HCT116 (cell line): ENCODE data around the gene PLEKHM3. TPM values are rescaled to one million over a fixed set of nuclear protein-coding genes. Genes with fewer than 3 reads are reported as not detected.

Experiments used
- ATAC-seq: fragments of 200-7000 bp; cut with Tn5 transposase; 2 replicates; pipeline ENCODE4 v1.9.1; 2020; ENCODE audit warnings: mild to moderate bottlenecking, moderate library complexity
- BruUV-seq: library from RNA; stranded (reverse); fragments of 400-500 nt; replicated peaks from 2 replicates; lab custom pipeline; 2021; lab: Mats Ljungman, UMichigan
- CTCF ChIA-PET: fragments of 300-600 bp; sonication (Branson Sonifier 250); formaldehyde crosslinking; loops from one replicate; lab custom pipeline; 2021; ENCODE audit warnings: antibody characterized with exemption; lab: Charles Lee
- POLR2A ChIA-PET: fragments of 300-600, 350-600 bp; sonication (Branson Sonifier 250); formaldehyde crosslinking; loops from one replicate; lab custom pipeline; 2021; ENCODE audit warnings: antibody characterized with exemption; lab: Charles Lee
- RAD21 ChIA-PET, 2 experiments: fragments of 300-600 bp; sonication (Branson Sonifier 250); formaldehyde crosslinking; loops; one replicate each; lab custom pipeline; 2023; ENCODE audit warnings: low total read pairs in 2 of 2; ENCODE audit not compliant: uncharacterized antibody in 2 of 2, unreplicated experiment in 2 of 2, low non-redundant PET in 1 of 2; lab: Charles Lee
- DNase-seq: peaks from one replicate; pipeline ENCODE4 v3.0.0-alpha.2; 2010; ENCODE audit warnings: low read depth, low spot score
- H2AFZ ChIP-seq: fragments of 200-600 bp; shearing (Covaris generic), sonication (generic); 2 replicates; pipeline ENCODE4 v1.6.1; 2017; ENCODE audit warnings: low read depth, mixed run types, mixed read lengths, antibody characterized with exemption, low read length; ENCODE audit not compliant: poor library complexity, severe bottlenecking
- H3K27ac ChIP-seq: 2 replicates; pipeline ENCODE4 v1.5.1; 2012; ENCODE audit warnings: low read depth, low read length
- H3K27me3 ChIP-seq: fragments of 200-600 bp; sonication (generic); 2 replicates; pipeline ENCODE4 v1.6.1; 2016; ENCODE audit warnings: mixed run types, low read length, mixed read lengths; ENCODE audit not compliant: insufficient read depth
- H3K36me3 ChIP-seq, 2 experiments: fragments of 200-500 bp in 1 of 2; fragments of 200-600 bp in 1 of 2; sonication (Bioruptor generic) in 1 of 2; sonication (generic) in 1 of 2; 2 replicates each; pipeline versions ENCODE4 v1.5.1 to v1.6.1; 2014 to 2016; ENCODE audit warnings: low read length in 2 of 2, inconsistent platforms in 1 of 2, mixed read lengths in 1 of 2, mixed run types in 1 of 2; ENCODE audit not compliant: insufficient read depth in 2 of 2, control insufficient read depth in 1 of 2
- H3K4me1 ChIP-seq, 2 experiments: fragments of 200-600 bp in 1 of 2; sonication (generic) in 1 of 2; 2 replicates each; pipeline versions ENCODE4 v1.5.1 to v1.6.1; 2012 to 2017; ENCODE audit warnings: low read length in 2 of 2, inconsistent platforms in 1 of 2, mild to moderate bottlenecking in 1 of 2, mixed read lengths in 1 of 2, mixed run types in 1 of 2, moderate library complexity in 1 of 2; ENCODE audit not compliant: insufficient read depth in 2 of 2, control insufficient read depth in 1 of 2
- H3K4me2 ChIP-seq: fragments of 200-600 bp; sonication (generic); 2 replicates; pipeline ENCODE4 v1.6.1; 2017; ENCODE audit warnings: mixed run types, low read length, mixed read lengths
- H3K4me3 ChIP-seq, 2 experiments: fragments of 200-600 bp in 1 of 2; sonication (generic) in 1 of 2; replicated peaks in 1 of 2; 2 replicates each; pipeline ENCODE4 v1.5.1; 2011 to 2016; ENCODE audit warnings: low read length in 2 of 2, control low read depth in 1 of 2, low read depth in 1 of 2, mild to moderate bottlenecking in 1 of 2, mixed read lengths in 1 of 2, mixed run types in 1 of 2
- H3K79me2 ChIP-seq: fragments of 200-600 bp; sonication (generic); 2 replicates; pipeline ENCODE4 v1.6.1; 2017; ENCODE audit warnings: mild to moderate bottlenecking, mixed run types, low read length, moderate library complexity, mixed read lengths; ENCODE audit not compliant: insufficient read depth
- H3K9ac ChIP-seq: fragments of 200-600 bp; sonication (generic); 2 replicates; pipeline ENCODE4 v1.6.1; 2016; ENCODE audit warnings: low read length, mixed read lengths
- H3K9me2 ChIP-seq: fragments of 200-600 bp; sonication (generic), shearing (Covaris generic); 2 replicates; pipeline ENCODE4 v1.6.1; 2017; ENCODE audit warnings: mixed run types, mild to moderate bottlenecking, moderate library complexity; ENCODE audit not compliant: insufficient read depth
- H3K9me3 ChIP-seq, 2 experiments: fragments of 200-500 bp in 1 of 2; fragments of 200-600 bp in 1 of 2; sonication (Bioruptor generic) in 1 of 2; sonication (generic) in 1 of 2; 2 replicates each; pipeline ENCODE4 v1.6.1; 2014 to 2017; ENCODE audit warnings: low read length in 2 of 2, mixed read lengths in 2 of 2, inconsistent platforms in 1 of 2, low read depth in 1 of 2, mild to moderate bottlenecking in 1 of 2, mixed run types in 1 of 2, moderate library complexity in 1 of 2; ENCODE audit not compliant: control insufficient read depth in 1 of 2, insufficient read depth in 1 of 2
- H4K20me1 ChIP-seq: fragments of 200-600 bp; sonication (generic), shearing (Covaris generic); 2 replicates; pipeline ENCODE4 v1.6.1; 2017; ENCODE audit warnings: mixed run types, mild to moderate bottlenecking, moderate library complexity; ENCODE audit not compliant: insufficient read depth
- ATF3 ChIP-seq: IDR thresholded peaks from 2 replicates; pipeline ENCODE4 v1.6.1; 2012
- CBX3 ChIP-seq: IDR thresholded peaks from 2 replicates; pipeline ENCODE4 v1.6.1; 2012; ENCODE audit warnings: low read depth
- CEBPB ChIP-seq: IDR thresholded peaks from 2 replicates; pipeline ENCODE4 v1.6.1; 2012; ENCODE audit warnings: low read depth
- CTCF ChIP-seq, 3 experiments: fragments of 200-600 bp in 1 of 3; sonication (generic) in 1 of 3; IDR thresholded peaks in 2 of 3; conservative IDR thresholded peaks in 1 of 3; 2 replicates each; pipeline ENCODE4 v1.5.1; 2012 to 2017; ENCODE audit warnings: low read depth in 2 of 3, low read length in 2 of 3, antibody characterized with exemption in 1 of 3, borderline replicate concordance in 1 of 3, control low read depth in 1 of 3, mild to moderate bottlenecking in 1 of 3, mixed read lengths in 1 of 3, mixed run types in 1 of 3, moderate library complexity in 1 of 3; ENCODE audit not compliant: insufficient read depth in 1 of 3
- EGR1 ChIP-seq: IDR thresholded peaks from 2 replicates; pipeline ENCODE4 v1.6.1; 2012; ENCODE audit warnings: low read depth
- ELF1 ChIP-seq: IDR thresholded peaks from 2 replicates; pipeline ENCODE4 v1.6.1; 2012; ENCODE audit warnings: low read depth, borderline replicate concordance
- FOSL1 ChIP-seq: IDR thresholded peaks from 2 replicates; pipeline ENCODE4 v1.6.1; 2012; ENCODE audit warnings: low read depth
- JUND ChIP-seq: IDR thresholded peaks from 2 replicates; pipeline ENCODE4 v1.6.1; 2012
- MAX ChIP-seq: IDR thresholded peaks from 2 replicates; pipeline ENCODE4 v1.6.1; 2012
- POLR2AphosphoS5 ChIP-seq: IDR thresholded peaks from 2 replicates; pipeline ENCODE4 v1.6.1; 2011; ENCODE audit warnings: mild to moderate bottlenecking, low read depth, low read length, moderate library complexity
- RAD21 ChIP-seq: IDR thresholded peaks from 2 replicates; pipeline ENCODE4 v1.6.1; 2012; ENCODE audit warnings: low read depth, mild to moderate bottlenecking
- SRF ChIP-seq: IDR thresholded peaks from 2 replicates; pipeline ENCODE4 v1.6.1; 2012; ENCODE audit warnings: low read depth
- TCF7L2 ChIP-seq: IDR thresholded peaks from 2 replicates; pipeline ENCODE4 v1.7.0; 2011; ENCODE audit warnings: borderline replicate concordance, inconsistent platforms; ENCODE audit not compliant: insufficient read depth, insufficient read length; ENCODE audit errors: extremely low read depth
- YY1 ChIP-seq: IDR thresholded peaks from 2 replicates; pipeline ENCODE4 v1.6.1; 2011; ENCODE audit warnings: low read length, low read depth, moderate library complexity, mild to moderate bottlenecking; ENCODE audit not compliant: insufficient replicate concordance; ENCODE audit errors: extremely low read depth
- ZBTB33 ChIP-seq: IDR thresholded peaks from 2 replicates; pipeline ENCODE4 v1.6.1; 2011; ENCODE audit warnings: mild to moderate bottlenecking, low read length, moderate library complexity; ENCODE audit not compliant: insufficient replicate concordance; ENCODE audit errors: extremely low read depth
- ZNF274 ChIP-seq: fragments of 200-500 bp; sonication (Bioruptor generic); IDR thresholded peaks from 2 replicates; pipeline ENCODE4 v1.6.1; 2014; ENCODE audit warnings: mild to moderate bottlenecking, low read depth, low read length, inconsistent platforms
- intact Hi-C: fragments of 100-400 bp; cut with micrococcal nuclease; formaldehyde crosslinking; loops from 2 replicates; pipeline ENCODE4 v1.10.0; 2022
- total RNA-seq: library from RNA; stranded (reverse); gene quantifications from one replicate; pipeline ENCODE4 v1.2.1, GENCODE V29; 2021; ENCODE audit not compliant: unreplicated experiment

Gene PLEKHM3
- total RNA-seq, 1 experiment from 2014 or later: 6.3 TPM

DNA sequence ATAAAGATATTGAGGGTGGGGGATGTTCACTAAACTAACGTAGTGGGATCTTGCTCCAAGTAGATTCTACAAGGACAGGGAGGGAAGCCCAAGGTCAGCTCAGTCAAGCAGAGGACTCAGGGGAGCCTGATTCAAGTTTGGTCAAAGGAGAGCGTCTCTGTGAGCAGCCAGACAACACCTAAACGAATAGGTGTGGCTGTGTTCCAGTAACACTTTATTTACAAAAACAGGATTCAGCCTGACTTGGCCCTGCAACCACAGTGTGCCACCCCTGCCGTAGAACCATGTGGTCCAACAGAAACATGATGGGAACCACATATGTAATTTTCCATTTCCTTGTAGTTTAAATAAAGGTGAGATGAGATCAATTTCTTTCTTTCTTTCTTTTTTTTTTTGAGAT, 237.5 kb downstream of the PLEKHM3 start:
- H3K4me3 ChIP-seq: no peak overlapping the region
- no peak overlapping the region for H3K27ac ChIP-seq
- ATAC-seq (no peak), DNase-seq (no peak)
- no peak overlapping the region for H2AFZ ChIP-seq
- no peaks in the 10 kb centered on the region for H4K20me1 ChIP-seq
- TF ChIP-seq ATF3: no peak
- no peak for TF ChIP-seq MAX
- no peak for TF ChIP-seq SRF
- no peak for TF ChIP-seq FOSL1
- no peak for TF ChIP-seq YY1
- no peak for TF ChIP-seq CBX3
- peaks cover 12 to 20% of the 10 kb centered on the region in 2 experiments for H3K4me1 ChIP-seq
- CTCF ChIA-PET: no interaction called here
- no peaks in the 10 kb centered on the region for H3K9me2 ChIP-seq
- H3K27me3 ChIP-seq: no peaks in the 10 kb centered on the region
- POLR2A ChIA-PET: no interaction called here
- intact Hi-C loops: no loop called here
- H3K4me2 ChIP-seq: no peak overlapping the region
- BruUV-seq: no TSS peak
- H3K36me3 ChIP-seq: no peaks in the 10 kb centered on the region
- no peak overlapping the region for H3K9ac ChIP-seq
- no peaks in the 10 kb centered on the region for H3K9me3 ChIP-seq
- RAD21 ChIA-PET: no interaction called here
- no peaks in the 10 kb centered on the region for H3K79me2 ChIP-seq

DNA sequence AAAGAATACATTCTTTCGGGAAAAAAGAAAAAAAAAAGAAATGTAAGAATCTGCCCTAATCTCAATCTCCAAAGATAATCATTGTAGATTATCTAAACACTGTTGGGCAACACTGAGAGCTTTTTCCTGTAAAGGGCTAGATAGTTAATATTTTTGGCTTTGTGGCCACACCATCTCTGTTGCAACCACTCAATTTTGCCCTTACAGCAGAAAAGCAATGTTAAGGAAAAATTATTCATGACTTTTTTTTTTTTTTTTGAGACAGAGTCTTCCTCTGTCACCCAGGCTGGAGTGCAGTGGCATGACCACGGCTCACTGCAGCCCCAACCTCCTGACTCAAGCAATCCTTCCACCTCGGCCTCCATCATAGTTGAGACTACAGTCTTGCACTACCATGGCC, 238.3 kb downstream of the PLEKHM3 start:
- CTCF ChIA-PET: no interaction called here

More for the DNA sequence above, 238.3 kb downstream of the PLEKHM3 start:
- Histone ChIP-seq H3K9me3 (no peaks in the 10 kb centered on the region), H3K4me1 (peaks cover 6 to 13% of the 10 kb centered on the region in 2 experiments; a peak in 3 of 4 replicates), H3K36me3 (no peaks in the 10 kb centered on the region), H3K27me3 (no peaks in the 10 kb centered on the region), H2AFZ (no peak overlapping the region), H3K79me2 (no peaks in the 10 kb centered on the region), H3K4me3 (no peak overlapping the region), H3K9me2 (no peaks in the 10 kb centered on the region), H3K9ac (no peak overlapping the region), H4K20me1 (no peaks in the 10 kb centered on the region), H3K27ac (no peak overlapping the region), H3K4me2 (no peak overlapping the region)
- ATAC-seq (no peak), DNase-seq (no peak)
- BruUV-seq: no TSS peak
- POLR2A ChIA-PET: no interaction called here
- TF ChIP-seq CTCF (IDR thresholded peaks at IDR 0.05 in 2 of 3, conservative IDR thresholded peaks at IDR 0.05 in 1 of 3; ENCODE audit: borderline replicate concordance in 1 of 3, insufficient read depth in 1 of 3, low read depth in 2 of 3, low read length in 2 of 3) (no peak), RAD21 (no peak), POLR2AphosphoS5 (no peak), ZBTB33 (no peak), YY1 (no peak), JUND (no peak), CEBPB (no peak), ELF1 (no peak), EGR1 (no peak), ATF3 (no peak), CBX3 (no peak), TCF7L2 (no peak), ZNF274 (no peak)
- intact Hi-C loops: no loop called here
- RAD21 ChIA-PET: no interaction called here
